SW480 (cell line): Measurements from ENCODE around the gene LDB3.

Experiments used
- DNase-seq: peaks from one replicate; pipeline ENCODE4 v3.0.0-alpha.2; 2016; ENCODE audit warnings: low spot score

LDB3 gene

GRCh38 chr10:86651631-86652331, 16.5 kb upstream of the LDB3 start:
- no peak for DNase-seq

- no peak for DNase-seq
Observed at GRCh38 chr10:86652361-86653202, 15.7 kb upstream of the LDB3 start.

GRCh38 chr10:86653379-86653778, 14.9 kb upstream of the LDB3 start:
- no peak for DNase-seq

- no peak for DNase-seq
Observed at GRCh38 chr10:86653987-86654386, 14.3 kb upstream of the LDB3 start.

- DNase-seq = peak; percentile 64
Observed at GRCh38 chr10:86654411-86655172, 13.7 kb upstream of the LDB3 start, which contains the start of gene OPN4. Gene OPN4 (plus strand): TSS chr10:86654547. CDS start chr10:86654784, 237 bp downstream.

- DNase-seq = no peak
Observed at GRCh38 chr10:86655173-86655540, 13.2 kb upstream of the LDB3 start.

GRCh38 chr10:86655596-86655995, 12.7 kb upstream of the LDB3 start:
- DNase-seq = no peak

GRCh38 chr10:86657011-86657395, 11.3 kb upstream of the LDB3 start:
- DNase-seq = no peak

- DNase-seq = no peak
Observed at GRCh38 chr10:86657396-86658011, 10.8 kb upstream of the LDB3 start.

- DNase-seq = no peak
Observed at GRCh38 chr10:86658261-86658741, 10.0 kb upstream of the LDB3 start.

- DNase-seq = no peak
Observed at GRCh38 chr10:86658751-86659150, 9.6 kb upstream of the LDB3 start.

GRCh38 chr10:86659161-86659691, 9.1 kb upstream of the LDB3 start:
- no peak for DNase-seq

- DNase-seq = no peak
Observed at GRCh38 chr10:86659721-86660453, 8.4 kb upstream of the LDB3 start.

GRCh38 chr10:86661161-86662025, 6.9 kb upstream of the LDB3 start:
- no peak for DNase-seq

- DNase-seq = no peak
Observed at GRCh38 chr10:86662186-86663045, 5.9 kb upstream of the LDB3 start.

GRCh38 chr10:86663046-86663345, 5.3 kb upstream of the LDB3 start:
- no peak for DNase-seq

- DNase-seq = no peak
Observed at GRCh38 chr10:86663576-86664339, 4.6 kb upstream of the LDB3 start.
